HEK293 (cell line): ENCODE results near the gene UTP3.

Experiments
- CTCF ChIA-PET: fragments of 350-600 bp; formaldehyde crosslinking; extraction: SDS; loops from one replicate; lab custom pipeline; 2021; ENCODE audit warnings: antibody characterized with exemption; lab: Yijun Ruan, JAX
- POLR2A ChIA-PET: fragments of 300-600 bp; formaldehyde crosslinking; extraction: SDS; loops from one replicate; lab custom pipeline; 2020; ENCODE audit warnings: antibody characterized with exemption, inconsistent platforms; lab: Yijun Ruan, JAX
- H3K27ac ChIP-seq: fragments of 200-500 bp; sonication (Bioruptor generic); 2 replicates; pipeline ENCODE4 v1.5.1; 2014; ENCODE audit warnings: low read depth, low read length, control low read depth, inconsistent platforms; ENCODE audit errors: extremely low read depth
- H3K36me3 ChIP-seq, 2 experiments: fragments of 200-500 bp in 1 of 2; sonication (Bioruptor generic) in 1 of 2; 1 replicate in 1 of 2; 2 replicates in 1 of 2; pipeline ENCODE4 v1.5.1; 2014 to 2017; ENCODE audit warnings: inconsistent platforms in 2 of 2, low read length in 2 of 2; ENCODE audit not compliant: control insufficient read depth in 2 of 2, insufficient read depth in 1 of 2
- H3K4me1 ChIP-seq: fragments of 200-500 bp; sonication (Bioruptor generic); 2 replicates; pipeline ENCODE4 v1.5.1; 2014; ENCODE audit warnings: mild to moderate bottlenecking, low read length, inconsistent platforms; ENCODE audit not compliant: control insufficient read depth, insufficient read depth
- H3K4me3 ChIP-seq: 2 replicates; pipeline ENCODE4 v1.5.1; 2011; ENCODE audit warnings: low read depth, mild to moderate bottlenecking, control low read depth, low read length, moderate library complexity
- H3K9me3 ChIP-seq: fragments of 200-500 bp; sonication (Bioruptor generic); 2 replicates; pipeline ENCODE4 v1.5.1; 2014; ENCODE audit warnings: low read depth, low read length, inconsistent platforms; ENCODE audit not compliant: control insufficient read depth, insufficient read depth
- BCL11A ChIP-seq: fragments of 450-650 bp; formaldehyde crosslinking; IDR thresholded peaks from 2 replicates; pipeline ENCODE4 v1.5.1; 2016; ENCODE audit warnings: low read depth, missing biosample characterization, missing genetic modification characterization
- GLIS2 ChIP-seq: fragments of 450-650 bp; formaldehyde crosslinking; IDR thresholded peaks from 2 replicates; pipeline ENCODE4 v1.5.1; 2016; ENCODE audit warnings: missing biosample characterization, missing genetic modification characterization
- KLF1 ChIP-seq: fragments of 450-650 bp; formaldehyde crosslinking; IDR thresholded peaks from 2 replicates; pipeline ENCODE4 v1.5.1; 2016; ENCODE audit warnings: missing biosample characterization, missing genetic modification characterization
- PRDM2 ChIP-seq: fragments of 450-650 bp; formaldehyde crosslinking; IDR thresholded peaks from 2 replicates; pipeline ENCODE4 v1.5.1; 2016; ENCODE audit warnings: missing biosample characterization, missing genetic modification characterization, borderline replicate concordance
- RBAK ChIP-seq: fragments of 450-650 bp; formaldehyde crosslinking; IDR thresholded peaks from 2 replicates; pipeline ENCODE4 v1.5.1; 2016; ENCODE audit warnings: missing biosample characterization, missing genetic modification characterization
- SCRT2 ChIP-seq: fragments of 450-650 bp; formaldehyde crosslinking; IDR thresholded peaks from 2 replicates; pipeline ENCODE4 v1.5.1; 2016; ENCODE audit warnings: missing biosample characterization, missing genetic modification characterization
- ZNF248 ChIP-seq: fragments of 450-650 bp; formaldehyde crosslinking; IDR thresholded peaks from 2 replicates; pipeline ENCODE4 v1.5.1; 2017; ENCODE audit warnings: missing biosample characterization, missing genetic modification characterization
- ZNF423 ChIP-seq: fragments of 450-650 bp; formaldehyde crosslinking; IDR thresholded peaks from 2 replicates; pipeline ENCODE4 v1.5.1; 2016; ENCODE audit warnings: missing biosample characterization, missing genetic modification characterization
- ZNF558 ChIP-seq: fragments of 450-650 bp; formaldehyde crosslinking; IDR thresholded peaks from 2 replicates; pipeline ENCODE4 v1.5.1; 2016; ENCODE audit warnings: missing biosample characterization, missing genetic modification characterization
- ZNF560 ChIP-seq: fragments of 450-650 bp; formaldehyde crosslinking; IDR thresholded peaks from 2 replicates; pipeline ENCODE4 v1.5.1; 2017; ENCODE audit warnings: missing biosample characterization, missing genetic modification characterization, borderline replicate concordance
- ZNF660 ChIP-seq: fragments of 450-650 bp; IDR thresholded peaks from 2 replicates; pipeline ENCODE4 v1.5.1; 2018; ENCODE audit warnings: missing biosample characterization, mild to moderate bottlenecking, missing genetic modification characterization
- ZNF777 ChIP-seq: fragments of 450-650 bp; formaldehyde crosslinking; IDR thresholded peaks from 2 replicates; pipeline ENCODE4 v1.5.1; 2017; ENCODE audit warnings: missing biosample characterization, missing genetic modification characterization, borderline replicate concordance
- ZNF792 ChIP-seq: fragments of 450-650 bp; formaldehyde crosslinking; IDR thresholded peaks from 2 replicates; pipeline ENCODE4 v1.5.1; 2016; ENCODE audit warnings: missing biosample characterization, missing genetic modification characterization
- TF ChIP-seq, protein P1 (sequence below): fragments of 450-650 bp; formaldehyde crosslinking; IDR thresholded peaks from 2 replicates; pipeline ENCODE4 v1.5.1; 2016; ENCODE audit warnings: missing biosample characterization, missing genetic modification characterization
- TF ChIP-seq, protein P2 (sequence below): fragments of 450-650 bp; formaldehyde crosslinking; optimal IDR thresholded peaks from 2 replicates; pipeline ENCODE3; 2016; ENCODE audit warnings: missing biosample characterization, mild to moderate bottlenecking, missing genetic modification characterization
- TF ChIP-seq, protein P3 (sequence below): fragments of 450-650 bp; formaldehyde crosslinking; IDR thresholded peaks from 2 replicates; pipeline ENCODE4 v1.5.1; 2016; ENCODE audit warnings: missing biosample characterization, missing genetic modification characterization
- TF ChIP-seq, protein P4 (sequence below): sonication (generic); formaldehyde crosslinking; IDR thresholded peaks from 2 replicates; pipeline ENCODE4 v1.8.1; 2022; ENCODE audit warnings: mild to moderate bottlenecking, moderate library complexity, missing genetic modification reagents

Gene UTP3

DNA sequence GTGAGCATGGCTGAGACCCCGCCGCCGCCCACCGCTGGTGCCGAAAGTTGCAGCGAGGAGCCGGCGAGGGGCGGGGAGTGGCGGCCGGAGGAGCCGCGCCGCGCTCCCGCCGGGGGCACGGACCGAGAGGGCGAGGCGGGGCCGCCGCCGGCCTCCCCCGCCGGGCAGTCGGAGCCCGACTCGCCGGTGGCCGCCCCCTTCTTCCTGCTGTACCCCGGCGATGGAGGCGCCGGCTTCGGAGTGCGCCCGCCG lies 16.5 kb downstream of the UTP3 start:
- Histone ChIP-seq H3K4me1 (peaks cover 3% of the 10 kb centered on the region; the same call in 1 of the 2 replicates), H3K36me3 (no peaks in the 10 kb centered on the region), H3K9me3 (no peaks in the 10 kb centered on the region), H3K27ac (peak overlapping the region; percentile 95), H3K4me3 (peak overlapping the region; percentile 66)
- POLR2A ChIA-PET = interaction anchor here (0.5 to 1.0 kb wide), 2 partner anchors 197 to 563 kb away, joined by 3 to 4 read pairs; partner anchors contain the start of gene MOB1B
- TF ChIP-seq ZNF660 (tag by site-specific recombination) (0 out of 2 replicates have a peak, but pooled peaks have one; percentile 2), ZNF792 (tag by site-specific recombination) (no peak), KLF1 (tag by site-specific recombination) (no peak), ZNF423 (tag by site-specific recombination) (no peak)
- TF ChIP-seq, protein P1, sequence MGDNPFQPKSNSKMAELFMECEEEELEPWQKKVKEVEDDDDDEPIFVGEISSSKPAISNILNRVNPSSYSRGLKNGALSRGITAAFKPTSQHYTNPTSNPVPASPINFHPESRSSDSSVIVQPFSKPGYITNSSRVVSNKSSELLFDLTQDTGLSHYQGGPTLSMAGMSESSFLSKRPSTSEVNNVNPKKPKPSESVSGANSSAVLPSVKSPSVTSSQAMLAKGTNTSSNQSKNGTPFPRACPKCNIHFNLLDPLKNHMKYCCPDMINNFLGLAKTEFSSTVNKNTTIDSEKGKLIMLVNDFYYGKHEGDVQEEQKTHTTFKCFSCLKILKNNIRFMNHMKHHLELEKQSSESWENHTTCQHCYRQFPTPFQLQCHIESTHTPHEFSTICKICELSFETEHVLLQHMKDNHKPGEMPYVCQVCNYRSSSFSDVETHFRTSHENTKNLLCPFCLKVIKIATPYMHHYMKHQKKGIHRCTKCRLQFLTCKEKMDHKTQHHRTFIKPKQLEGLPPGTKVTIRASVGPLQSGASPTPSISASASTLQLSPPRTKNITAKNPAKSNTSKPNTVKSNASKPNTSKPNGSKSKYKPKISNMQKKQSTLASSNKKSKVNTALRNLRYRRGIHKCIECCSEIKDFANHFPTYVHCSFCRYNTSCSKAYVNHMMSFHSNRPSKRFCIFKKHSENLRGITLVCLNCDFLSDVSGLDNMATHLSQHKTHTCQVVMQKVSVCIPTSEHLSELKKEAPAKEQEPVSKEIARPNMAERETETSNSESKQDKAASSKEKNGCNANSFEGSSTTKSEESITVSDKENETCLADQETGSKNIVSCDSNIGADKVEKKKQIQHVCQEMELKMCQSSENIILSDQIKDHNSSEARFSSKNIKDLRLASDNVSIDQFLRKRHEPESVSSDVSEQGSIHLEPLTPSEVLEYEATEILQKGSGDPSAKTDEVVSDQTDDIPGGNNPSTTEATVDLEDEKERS (tag by site-specific recombination) = no peak
- TF ChIP-seq, protein P2, sequence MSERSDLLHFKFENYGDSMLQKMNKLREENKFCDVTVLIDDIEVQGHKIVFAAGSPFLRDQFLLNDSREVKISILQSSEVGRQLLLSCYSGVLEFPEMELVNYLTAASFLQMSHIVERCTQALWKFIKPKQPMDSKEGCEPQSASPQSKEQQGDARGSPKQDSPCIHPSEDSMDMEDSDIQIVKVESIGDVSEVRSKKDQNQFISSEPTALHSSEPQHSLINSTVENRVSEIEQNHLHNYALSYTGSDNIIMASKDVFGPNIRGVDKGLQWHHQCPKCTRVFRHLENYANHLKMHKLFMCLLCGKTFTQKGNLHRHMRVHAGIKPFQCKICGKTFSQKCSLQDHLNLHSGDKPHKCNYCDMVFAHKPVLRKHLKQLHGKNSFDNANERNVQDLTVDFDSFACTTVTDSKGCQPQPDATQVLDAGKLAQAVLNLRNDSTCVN (tag by site-specific recombination) = peak; percentile 21
- CTCF ChIA-PET = interaction anchor here (0.7 to 1.7 kb wide), 3 partner anchors 12 to 238 kb away, joined by 3 to 7 read pairs (median 4); no protein-coding TSS in a partner anchor

DNA sequence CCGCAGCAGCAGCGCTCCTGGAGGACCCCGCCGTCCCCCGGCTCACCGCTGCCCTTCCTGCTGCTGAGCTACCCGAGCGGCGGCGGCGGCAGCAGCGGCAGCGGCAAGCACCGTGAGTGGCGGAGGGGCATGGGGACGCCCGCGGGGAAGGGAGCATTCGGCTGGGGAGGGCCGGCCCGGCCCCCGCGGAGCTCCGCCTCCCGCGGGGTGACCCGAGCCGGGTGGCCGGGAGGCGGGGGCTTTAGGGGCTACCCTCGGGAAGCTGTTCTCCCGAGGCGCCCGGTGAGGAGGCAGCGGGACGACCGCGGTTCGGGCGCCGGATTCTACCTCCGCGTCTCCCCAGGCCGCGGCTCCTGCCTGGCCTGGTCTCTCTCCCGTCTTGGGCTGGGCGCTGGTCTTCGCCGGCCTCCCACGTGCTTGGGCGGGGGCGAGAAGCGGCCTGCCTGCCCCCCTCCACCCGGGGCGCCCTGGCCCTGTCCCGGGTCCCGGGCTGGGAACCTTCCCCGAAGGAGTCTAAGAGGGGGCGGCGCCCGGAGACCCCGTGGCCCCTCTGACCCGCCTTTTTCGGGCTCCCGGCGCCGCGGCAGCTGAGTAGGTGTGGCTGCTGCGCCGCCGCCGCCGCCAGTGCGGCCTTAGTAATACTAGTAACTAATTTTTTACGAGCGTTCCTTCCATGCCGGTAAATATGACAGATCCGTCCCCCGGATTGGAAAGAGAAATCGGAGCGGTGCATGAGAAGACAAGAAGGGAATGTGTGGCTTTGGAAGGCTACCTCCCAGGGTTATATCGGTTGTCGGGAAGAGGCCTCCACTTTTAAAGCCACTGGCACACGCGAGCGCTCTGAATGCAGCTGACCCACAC lies 17.1 kb downstream of the UTP3 start:
- ChIA-PET CTCF (interaction anchor here (0.7 to 1.7 kb wide), 5 partner anchors 13 to 325 kb away, joined by 3 to 7 read pairs (median 3); no protein-coding TSS in a partner anchor), POLR2A (interaction anchor here (0.5 to 1.3 kb wide), 5 partner anchors 12 to 563 kb away, joined by 3 to 4 read pairs (median 3); partner anchors contain the start of genes MOB1B, RUFY3 and UTP3)
- H3K4me3 ChIP-seq = peak overlapping the region; percentile 66
- peak overlapping the region; percentile 95 for H3K27ac ChIP-seq
- no peaks in the 10 kb centered on the region for H3K9me3 ChIP-seq
- H3K4me1 ChIP-seq = peaks cover 3% of the 10 kb centered on the region; the same call in 1 of the 2 replicates
- no peaks in the 10 kb centered on the region for H3K36me3 ChIP-seq
- TF ChIP-seq BCL11A (tag by site-specific recombination) (no peak), ZNF423 (tag by site-specific recombination) (0 out of 2 replicates have a peak, but pooled peaks have one; percentile 25), SCRT2 (tag by site-specific recombination) (no peak), ZNF777 (tag by site-specific recombination) (no peak), PRDM2 (tag by site-specific recombination) (no peak), ZNF558 (tag by site-specific recombination) (no peak), GLIS2 (tag by site-specific recombination) (peak; percentile 92), ZNF248 (tag by site-specific recombination) (no peak), ZNF560 (tag by site-specific recombination) (no peak), RBAK (tag by site-specific recombination) (no peak)
- TF ChIP-seq, protein P3, sequence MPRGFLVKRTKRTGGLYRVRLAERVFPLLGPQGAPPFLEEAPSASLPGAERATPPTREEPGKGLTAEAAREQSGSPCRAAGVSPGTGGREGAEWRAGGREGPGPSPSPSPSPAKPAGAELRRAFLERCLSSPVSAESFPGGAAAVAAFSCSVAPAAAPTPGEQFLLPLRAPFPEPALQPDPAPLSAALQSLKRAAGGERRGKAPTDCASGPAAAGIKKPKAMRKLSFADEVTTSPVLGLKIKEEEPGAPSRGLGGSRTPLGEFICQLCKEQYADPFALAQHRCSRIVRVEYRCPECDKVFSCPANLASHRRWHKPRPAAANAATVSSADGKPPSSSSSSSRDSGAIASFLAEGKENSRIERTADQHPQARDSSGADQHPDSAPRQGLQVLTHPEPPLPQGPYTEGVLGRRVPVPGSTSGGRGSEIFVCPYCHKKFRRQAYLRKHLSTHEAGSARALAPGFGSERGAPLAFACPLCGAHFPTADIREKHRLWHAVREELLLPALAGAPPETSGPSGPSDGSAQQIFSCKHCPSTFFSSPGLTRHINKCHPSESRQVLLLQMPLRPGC (tag by site-specific recombination) = no peak
- TF ChIP-seq, protein P4, sequence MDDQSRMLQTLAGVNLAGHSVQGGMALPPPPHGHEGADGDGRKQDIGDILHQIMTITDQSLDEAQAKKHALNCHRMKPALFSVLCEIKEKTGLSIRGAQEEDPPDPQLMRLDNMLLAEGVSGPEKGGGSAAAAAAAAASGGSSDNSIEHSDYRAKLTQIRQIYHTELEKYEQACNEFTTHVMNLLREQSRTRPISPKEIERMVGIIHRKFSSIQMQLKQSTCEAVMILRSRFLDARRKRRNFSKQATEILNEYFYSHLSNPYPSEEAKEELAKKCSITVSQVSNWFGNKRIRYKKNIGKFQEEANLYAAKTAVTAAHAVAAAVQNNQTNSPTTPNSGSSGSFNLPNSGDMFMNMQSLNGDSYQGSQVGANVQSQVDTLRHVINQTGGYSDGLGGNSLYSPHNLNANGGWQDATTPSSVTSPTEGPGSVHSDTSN (CRISPR knock-in tag) = no peak
